CD4-positive, alpha-beta T cell treated with Interleukin-21 for 1 hour (primary cell): ENCODE results near the gene SUB1.

Experiments
- DNase-seq: peaks from one replicate; pipeline ENCODE4 v3.0.0-alpha.2; 2020

Gene SUB1

DNA sequence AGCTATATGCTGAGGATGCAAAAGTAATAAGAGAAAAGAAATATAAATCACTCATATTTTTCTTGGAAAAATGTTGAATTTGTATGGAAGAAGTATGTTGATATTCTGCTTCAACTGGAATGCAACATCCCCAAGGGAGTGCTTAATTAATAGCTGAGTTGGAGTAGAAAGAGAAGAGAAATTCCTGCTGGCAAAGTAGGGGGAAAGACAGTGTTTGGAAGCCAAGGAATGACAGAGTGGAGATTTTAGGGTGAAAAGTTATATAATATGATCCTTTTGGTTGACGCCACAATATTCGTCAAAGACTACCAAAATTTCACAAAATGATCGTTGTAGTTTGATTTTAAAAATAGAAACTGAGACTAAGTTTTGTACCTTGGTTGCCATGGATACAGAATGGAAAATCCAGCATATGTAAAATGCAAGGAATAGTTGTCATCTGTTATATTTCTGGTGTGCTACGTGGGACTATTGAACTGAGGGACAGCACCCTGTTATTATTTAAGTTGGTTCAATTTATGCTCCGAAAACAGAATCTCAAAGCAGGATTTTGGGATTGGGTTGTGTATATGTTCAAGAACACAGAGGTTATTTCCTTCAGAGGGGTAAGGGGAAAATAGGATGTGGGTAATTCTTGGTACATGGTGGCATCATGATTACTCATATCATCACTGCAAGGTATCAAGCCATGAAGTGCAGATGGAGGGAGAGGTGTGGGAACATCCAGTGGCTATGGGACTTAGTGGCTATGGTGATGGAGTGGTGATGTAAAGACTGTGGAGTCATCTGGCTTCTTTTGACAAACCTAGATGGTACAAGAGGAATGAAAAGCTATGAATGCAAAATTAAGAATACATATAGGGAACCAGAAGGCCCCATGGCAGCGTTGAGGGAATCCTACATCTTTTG lies 61.0 kb downstream of the SUB1 start:
- no peak for DNase-seq

DNA sequence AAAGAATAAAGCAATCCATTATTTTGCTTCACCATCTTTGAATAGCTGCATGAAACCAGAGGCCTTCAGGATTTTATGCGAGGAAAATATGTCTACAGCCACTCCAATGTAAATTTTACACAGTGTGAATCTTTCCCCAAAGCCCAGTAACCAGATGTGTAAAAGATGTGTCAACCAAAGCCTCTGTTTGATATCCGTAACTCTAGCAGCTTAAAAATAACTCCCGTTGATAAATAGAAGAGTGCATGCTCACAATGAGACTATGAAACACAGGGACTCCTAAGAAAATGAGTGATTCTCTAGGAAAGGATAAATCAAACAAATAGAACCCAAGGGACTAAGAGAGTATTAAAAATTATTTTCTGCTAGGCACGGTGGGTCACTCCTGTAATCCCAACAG lies 65.7 kb downstream of the SUB1 start:
- DNase-seq, result no peak

DNA sequence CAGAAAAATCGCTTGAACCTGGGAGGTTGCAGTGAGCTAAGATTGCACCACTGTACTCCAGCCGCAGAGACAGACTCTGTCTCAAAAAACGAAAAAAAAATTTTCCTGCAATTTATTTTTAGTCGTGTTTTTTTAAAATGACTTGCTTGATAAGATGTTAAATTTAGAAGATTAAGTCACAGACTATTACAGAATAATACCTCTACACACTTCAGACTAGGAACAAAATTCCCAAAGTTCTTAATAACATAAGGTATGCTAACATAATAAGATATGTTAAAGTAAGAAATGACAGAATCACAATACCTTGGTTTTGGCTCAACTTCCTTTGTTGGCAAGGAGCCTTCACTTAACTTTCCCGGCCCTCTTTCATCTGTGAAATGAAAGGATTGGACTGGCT lies 66.3 kb downstream of the SUB1 start:
- DNase-seq, result no peak
